Astrocyte (in vitro differentiated cells and primary cell): ENCODE measurements around the gene PRSS1. TPM values are rescaled to one million over a fixed set of nuclear protein-coding genes. Genes with fewer than 3 reads are reported as not detected.
"Not testable (repeated sequence)": the region's sequence is repeated elsewhere in the genome, so short reads cannot be mapped to it uniquely, and the experiment has no call there.

Experiments used
- DNase-seq: peaks from one replicate; pipeline ENCODE4 v3.0.0-alpha.2; 2010; ENCODE audit warnings: low read depth
- FAIRE-seq: peaks from 2 replicates; lab custom pipeline; 2011; peaks lifted over from hg19 to GRCh38; lab: Jason Lieb, UNC
- H2AFZ ChIP-seq: 2 replicates; pipeline ENCODE4 v1.6.0; 2012; ENCODE audit warnings: low read depth, low read length, inconsistent platforms
- H3K27ac ChIP-seq: 2 replicates; pipeline ENCODE4 v1.5.1; 2011; ENCODE audit warnings: low read depth, low read length, inconsistent platforms
- H3K27me3 ChIP-seq: 2 replicates; pipeline ENCODE4 v1.6.0; 2011; ENCODE audit warnings: low read length, inconsistent platforms; ENCODE audit not compliant: insufficient read depth
- H3K36me3 ChIP-seq: 2 replicates; pipeline ENCODE4 v1.5.1; 2011; ENCODE audit warnings: low read length, inconsistent platforms; ENCODE audit not compliant: insufficient read depth
- H3K4me1 ChIP-seq: 2 replicates; pipeline ENCODE4 v1.5.1; 2011; ENCODE audit warnings: low read length, inconsistent platforms; ENCODE audit not compliant: insufficient read depth
- H3K4me2 ChIP-seq: 2 replicates; pipeline ENCODE4 v1.6.0; 2012; ENCODE audit warnings: low read length, inconsistent platforms
- H3K4me3 ChIP-seq: 2 replicates; pipeline ENCODE4 v1.5.1; 2011; ENCODE audit warnings: low read depth, mild to moderate bottlenecking, low read length, inconsistent platforms; ENCODE audit not compliant: insufficient read depth
- H3K79me2 ChIP-seq: 2 replicates; pipeline ENCODE4 v1.6.0; 2012; ENCODE audit warnings: mild to moderate bottlenecking, low read length, inconsistent platforms; ENCODE audit not compliant: insufficient read depth
- H3K9ac ChIP-seq: 2 replicates; pipeline ENCODE4 v1.6.0; 2012; ENCODE audit warnings: mild to moderate bottlenecking, low read length, inconsistent platforms
- H3K9me3 ChIP-seq: 2 replicates; pipeline ENCODE4 v1.5.1; 2012; ENCODE audit warnings: low read depth, mild to moderate bottlenecking, low read length, inconsistent platforms; ENCODE audit not compliant: insufficient read depth
- H4K20me1 ChIP-seq: 2 replicates; pipeline ENCODE4 v1.6.0; 2012; ENCODE audit warnings: low read length, inconsistent platforms; ENCODE audit not compliant: insufficient read depth
- H3K27ac Mint-ChIP-seq: one replicate; pipeline ENCODE4 v1.8.0; 2021; ENCODE audit warnings: mild to moderate bottlenecking, mixed read lengths; ENCODE audit not compliant: unreplicated experiment
- H3K27me3 Mint-ChIP-seq: one replicate; pipeline ENCODE4 v1.8.0; 2021; ENCODE audit warnings: low read depth, mixed read lengths; ENCODE audit not compliant: unreplicated experiment
- H3K36me3 Mint-ChIP-seq: one replicate; pipeline ENCODE4 v1.8.0; 2021; ENCODE audit warnings: low read depth, mixed read lengths; ENCODE audit not compliant: unreplicated experiment
- H3K4me1 Mint-ChIP-seq: one replicate; pipeline ENCODE4 v1.8.0; 2021; ENCODE audit warnings: low read depth, mixed read lengths; ENCODE audit not compliant: unreplicated experiment
- H3K4me3 Mint-ChIP-seq: one replicate; pipeline ENCODE4 v1.8.0; 2021; ENCODE audit warnings: mild to moderate bottlenecking, moderate library complexity, mixed read lengths; ENCODE audit not compliant: unreplicated experiment
- H3K9me3 Mint-ChIP-seq: one replicate; pipeline ENCODE4 v1.8.0; 2021; ENCODE audit warnings: mild to moderate bottlenecking, mixed read lengths; ENCODE audit not compliant: unreplicated experiment
- CTCF ChIP-seq: IDR thresholded peaks from 2 replicates; pipeline ENCODE4 v1.5.1; 2011; ENCODE audit warnings: low read depth, mild to moderate bottlenecking, inconsistent platforms, low read length, moderate library complexity; ENCODE audit not compliant: insufficient read depth
- EZH2 ChIP-seq: IDR thresholded peaks from 2 replicates; pipeline ENCODE4 v1.6.1; 2012; ENCODE audit warnings: mild to moderate bottlenecking, low read length, inconsistent platforms; ENCODE audit not compliant: insufficient read depth
- total RNA-seq: library from RNA; stranded (reverse); gene quantifications from 2 replicates; pipeline ENCODE4 v1.2.1, GENCODE V29; 2021

Gene PRSS1
- total RNA-seq, 1 donor from 2014 or later, result not detected

- Histone ChIP-seq H3K79me2 (no peaks in the 10 kb centered on the region), H3K4me1 (no peaks in the 10 kb centered on the region), H3K9me3 (no peaks in the 10 kb centered on the region), H3K27ac (no peak overlapping the region), H3K36me3 (no peaks in the 10 kb centered on the region), H3K4me2 (no peak overlapping the region), H3K9ac (no peak overlapping the region), H3K27me3 (peaks cover 15% of the 10 kb centered on the region), H4K20me1 (no peaks in the 10 kb centered on the region), H2AFZ (no peak overlapping the region), H3K4me3 (no peak overlapping the region)
- no peak overlapping the region for H3K27ac Mint-ChIP-seq
- peaks cover 5% of the 10 kb centered on the region for H3K36me3 Mint-ChIP-seq
- H3K4me1 Mint-ChIP-seq, result no peaks in the 10 kb centered on the region
- H3K9me3 Mint-ChIP-seq, result no peaks in the 10 kb centered on the region
- H3K4me3 Mint-ChIP-seq, result no peak overlapping the region
- H3K27me3 Mint-ChIP-seq, result peaks cover 41% of the 10 kb centered on the region
- no peak for FAIRE-seq
- DNase-seq, result no peak
- TF ChIP-seq EZH2 (no peak), CTCF (no peak)
These were observed 10.2 kb downstream of the PRSS1 start for GRCh38 chr7:142759433-142759832.

- H3K4me3 Mint-ChIP-seq, result no peak overlapping the region
- Histone ChIP-seq H3K9me3 (no peaks in the 10 kb centered on the region), H3K4me1 (no peaks in the 10 kb centered on the region), H3K27ac (no peak overlapping the region), H3K79me2 (no peaks in the 10 kb centered on the region), H3K4me3 (no peak overlapping the region), H2AFZ (no peak overlapping the region), H3K9ac (no peak overlapping the region), H4K20me1 (no peaks in the 10 kb centered on the region), H3K4me2 (no peak overlapping the region), H3K27me3 (peaks cover 17% of the 10 kb centered on the region), H3K36me3 (no peaks in the 10 kb centered on the region)
- peaks cover 42% of the 10 kb centered on the region for H3K27me3 Mint-ChIP-seq
- H3K27ac Mint-ChIP-seq, result no peak overlapping the region
- peaks cover 5% of the 10 kb centered on the region for H3K36me3 Mint-ChIP-seq
- FAIRE-seq (no peak), DNase-seq (peak; percentile 65)
- H3K4me1 Mint-ChIP-seq, result no peaks in the 10 kb centered on the region
- no peak for TF ChIP-seq CTCF
- TF ChIP-seq EZH2, result no peak
- no peaks in the 10 kb centered on the region for H3K9me3 Mint-ChIP-seq
These were observed 10.9 kb downstream of the PRSS1 start for GRCh38 chr7:142760071-142760642.

- H3K9ac ChIP-seq, H3K36me3 Mint-ChIP-seq, H3K4me2 ChIP-seq, H3K4me1 ChIP-seq, H3K9me3 Mint-ChIP-seq, H3K27ac Mint-ChIP-seq, H3K79me2 ChIP-seq, H3K4me3 ChIP-seq, H4K20me1 ChIP-seq, H3K27ac ChIP-seq, FAIRE-seq, H3K36me3 ChIP-seq, H2AFZ ChIP-seq, H3K4me1 Mint-ChIP-seq, H3K9me3 ChIP-seq, H3K4me3 Mint-ChIP-seq: not testable (repeated sequence)
- DNase-seq, result peak; percentile 77
- H3K27me3 ChIP-seq, result peaks cover 17% of the 10 kb centered on the region
- peaks cover 42% of the 10 kb centered on the region for H3K27me3 Mint-ChIP-seq
These were observed 12.3 kb downstream of the PRSS1 start for GRCh38 chr7:142761606-142762005.
